Measurements from ENCODE around the gene TMC8. TPM values are rescaled to one million over a fixed set of nuclear protein-coding genes. Genes with fewer than 3 reads are reported as not detected.
"Not testable (repeated sequence)": the region's sequence is repeated elsewhere in the genome, so short reads cannot be mapped to it uniquely, and the experiment has no call there.

The TMC8 gene, protein sequence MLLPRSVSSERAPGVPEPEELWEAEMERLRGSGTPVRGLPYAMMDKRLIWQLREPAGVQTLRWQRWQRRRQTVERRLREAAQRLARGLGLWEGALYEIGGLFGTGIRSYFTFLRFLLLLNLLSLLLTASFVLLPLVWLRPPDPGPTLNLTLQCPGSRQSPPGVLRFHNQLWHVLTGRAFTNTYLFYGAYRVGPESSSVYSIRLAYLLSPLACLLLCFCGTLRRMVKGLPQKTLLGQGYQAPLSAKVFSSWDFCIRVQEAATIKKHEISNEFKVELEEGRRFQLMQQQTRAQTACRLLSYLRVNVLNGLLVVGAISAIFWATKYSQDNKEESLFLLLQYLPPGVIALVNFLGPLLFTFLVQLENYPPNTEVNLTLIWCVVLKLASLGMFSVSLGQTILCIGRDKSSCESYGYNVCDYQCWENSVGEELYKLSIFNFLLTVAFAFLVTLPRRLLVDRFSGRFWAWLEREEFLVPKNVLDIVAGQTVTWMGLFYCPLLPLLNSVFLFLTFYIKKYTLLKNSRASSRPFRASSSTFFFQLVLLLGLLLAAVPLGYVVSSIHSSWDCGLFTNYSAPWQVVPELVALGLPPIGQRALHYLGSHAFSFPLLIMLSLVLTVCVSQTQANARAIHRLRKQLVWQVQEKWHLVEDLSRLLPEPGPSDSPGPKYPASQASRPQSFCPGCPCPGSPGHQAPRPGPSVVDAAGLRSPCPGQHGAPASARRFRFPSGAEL
- 67.1 TPM for polyA plus RNA-seq (2012; ENCODE audit: low read depth, missing spikeins)

DNA sequence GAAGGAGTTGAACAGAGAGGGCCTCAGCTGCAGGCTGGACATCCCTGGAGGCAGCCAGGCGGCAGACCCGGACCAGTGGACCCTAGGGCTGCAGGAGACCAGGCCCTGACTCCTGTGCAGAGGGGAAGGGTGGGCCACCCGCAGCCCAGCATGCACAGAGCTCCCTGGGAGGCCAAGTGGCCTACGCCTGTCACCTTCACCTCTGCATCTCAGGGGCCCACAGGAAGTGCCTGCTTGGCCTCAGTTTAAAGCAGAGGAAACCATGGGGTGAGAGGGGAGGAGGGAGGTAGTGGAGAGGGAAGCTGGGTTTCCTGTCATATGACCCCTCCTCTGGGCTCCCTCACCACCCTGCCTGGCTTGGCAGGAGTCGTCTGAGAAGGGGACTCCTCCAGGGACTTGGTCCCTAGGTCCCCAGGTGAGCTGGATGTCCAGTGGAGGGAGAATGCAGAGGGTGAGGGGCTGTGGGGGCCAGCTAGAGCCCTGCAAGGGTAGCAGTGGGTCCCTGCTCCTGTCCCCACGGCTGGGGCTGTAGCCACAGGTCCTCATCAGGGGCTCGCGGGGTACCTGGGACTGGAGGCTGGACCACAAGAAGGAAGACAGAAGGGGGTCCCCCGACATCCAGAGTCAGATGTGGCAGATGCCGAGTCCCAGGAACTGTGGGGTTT lies at the start of gene TMC8:
TMC8 (plus strand) TSS at position 335 of the 665 bp plus-strand sequence. CDS start 818 bp downstream, outside the sequence.
- peak; percentile 90 for FAIRE-seq
- peak; percentile 53; the same call in 1 of the 2 replicates for TF ChIP-seq POLR2AphosphoS5 (IDR thresholded peaks at IDR 0.05; ENCODE audit: low read depth, low read length)
- no peak for TF ChIP-seq PAX5 (IDR thresholded peaks at IDR 0.05; ENCODE audit: insufficient read depth, low read length, severe bottlenecking)
- TF ChIP-seq SPI1 (IDR thresholded peaks at IDR 0.05; ENCODE audit: low read depth, low read length) = peak; percentile 58; the same call in 1 of the 2 replicates
- TF ChIP-seq TAF1 (IDR thresholded peaks at IDR 0.05; ENCODE audit: low read depth, low read length) = 0 out of 2 replicates have a peak, but pooled peaks have one; percentile 30
- peak; percentile 29; the same call in 1 of the 2 replicates for TF ChIP-seq POLR2A (IDR thresholded peaks at IDR 0.05; ENCODE audit: low read depth, low read length)
- no peak for TF ChIP-seq POU2F2 (IDR thresholded peaks at IDR 0.05; ENCODE audit: low read depth, low read length)
- no peak for DNase-seq (ENCODE audit: insufficient read length, low spot score)

DNA sequence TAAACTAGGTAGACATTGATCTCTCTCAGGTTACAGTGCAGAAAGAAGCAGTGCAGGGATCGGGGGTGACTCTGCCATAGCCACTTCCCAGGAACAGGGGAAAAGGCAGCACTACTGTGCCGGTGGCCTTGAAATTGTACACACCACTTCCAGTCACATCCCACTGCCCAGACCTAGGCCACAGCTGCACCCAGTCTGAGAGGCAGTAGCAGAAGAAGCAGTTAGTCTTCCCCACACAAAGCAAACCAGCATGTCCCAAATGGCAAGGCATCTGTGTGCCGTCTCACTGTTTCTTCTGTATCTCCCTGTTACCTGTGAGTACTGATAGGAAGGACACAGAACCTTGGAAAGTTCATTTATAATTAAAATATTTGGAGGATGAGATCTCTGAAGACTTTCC lies 49.0 kb upstream of the TMC8 start:
- no peak for TF ChIP-seq SPI1 (IDR thresholded peaks at IDR 0.05; ENCODE audit: low read depth, low read length)
- no peak for TF ChIP-seq TAF1 (IDR thresholded peaks at IDR 0.05; ENCODE audit: low read depth, low read length)
- no peak for TF ChIP-seq PAX5 (IDR thresholded peaks at IDR 0.05; ENCODE audit: insufficient read depth, low read length, severe bottlenecking)
- TF ChIP-seq POLR2AphosphoS5 (IDR thresholded peaks at IDR 0.05; ENCODE audit: low read depth, low read length) = no peak
- no peak for TF ChIP-seq POU2F2 (IDR thresholded peaks at IDR 0.05; ENCODE audit: low read depth, low read length)
- TF ChIP-seq POLR2A (IDR thresholded peaks at IDR 0.05; ENCODE audit: low read depth, low read length) = no peak
- DNase-seq (ENCODE audit: insufficient read length, low spot score) = no peak
- FAIRE-seq = no peak

DNA sequence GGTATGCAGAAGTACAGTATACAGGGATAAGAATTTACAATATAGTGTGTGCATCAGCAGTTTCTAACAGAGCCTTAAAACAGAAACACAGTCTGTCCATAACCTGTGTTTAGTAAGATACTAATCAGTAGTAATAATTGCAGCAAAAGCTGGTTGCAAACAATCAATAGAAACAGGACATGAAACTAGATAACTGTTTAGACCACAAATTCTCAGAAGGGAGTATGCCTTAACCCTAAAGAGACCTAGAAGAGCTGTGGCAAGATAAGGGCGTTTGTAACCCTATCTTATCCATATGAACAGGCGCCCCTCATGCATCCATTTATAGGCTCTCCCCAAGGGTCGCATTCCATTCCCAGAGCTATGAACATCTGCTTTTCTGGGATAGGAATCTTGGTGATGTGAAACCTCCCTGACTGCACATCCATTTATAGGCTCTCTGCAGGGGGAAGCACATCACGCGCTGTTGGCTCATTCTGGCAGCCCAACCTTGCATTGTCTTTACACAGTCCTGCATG lies 48.2 kb upstream of the TMC8 start:
- FAIRE-seq; DNase-seq (ENCODE audit: insufficient read length, low spot score): not testable (repeated sequence)

DNA sequence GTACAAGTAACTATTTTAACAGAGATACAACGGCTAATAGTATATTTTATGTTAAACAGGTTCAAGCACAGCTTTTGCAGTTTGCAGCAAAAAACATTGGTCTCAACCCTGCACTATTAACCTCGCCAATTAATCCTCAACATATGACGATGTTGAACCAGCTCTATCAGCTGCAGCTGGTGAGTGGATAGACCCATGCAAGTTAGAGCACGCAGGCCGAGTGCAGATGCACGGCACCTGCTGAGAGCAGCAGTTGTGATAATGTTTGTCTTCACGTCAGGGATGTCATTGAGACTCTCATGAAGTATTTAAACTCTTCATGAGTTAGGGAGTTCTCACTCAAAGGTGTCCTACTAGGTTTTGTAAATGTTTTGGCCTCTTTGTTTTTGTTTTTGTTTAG lies 47.6 kb upstream of the TMC8 start:
- no peak for DNase-seq (ENCODE audit: insufficient read length, low spot score)
- TF ChIP-seq POLR2A (IDR thresholded peaks at IDR 0.05; ENCODE audit: low read depth, low read length) (no peak), TAF1 (IDR thresholded peaks at IDR 0.05; ENCODE audit: low read depth, low read length) (no peak), POLR2AphosphoS5 (IDR thresholded peaks at IDR 0.05; ENCODE audit: low read depth, low read length) (no peak), PAX5 (IDR thresholded peaks at IDR 0.05; ENCODE audit: insufficient read depth, low read length, severe bottlenecking) (no peak), POU2F2 (IDR thresholded peaks at IDR 0.05; ENCODE audit: low read depth, low read length) (no peak), SPI1 (IDR thresholded peaks at IDR 0.05; ENCODE audit: low read depth, low read length) (no peak)

DNA sequence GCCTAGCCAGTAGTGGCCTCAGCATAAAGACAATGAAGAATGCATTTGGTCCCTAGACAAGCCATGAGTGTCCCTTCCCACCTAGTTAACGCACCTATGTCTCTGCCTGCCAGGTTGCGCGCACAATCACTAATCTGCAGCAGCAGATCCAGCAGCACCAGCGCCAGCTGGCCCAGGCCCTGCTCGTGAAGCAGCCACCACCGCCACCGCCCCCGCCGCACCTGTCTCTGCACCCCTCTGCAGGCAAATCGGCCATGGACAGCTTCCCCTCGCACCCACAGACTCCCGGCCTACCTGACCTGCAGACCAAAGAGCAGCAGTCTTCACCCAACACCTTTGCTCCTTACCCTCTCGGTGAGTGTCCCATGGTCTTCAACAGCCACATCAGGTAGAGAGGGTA lies 43.8 kb upstream of the TMC8 start:
- TF ChIP-seq POU2F2 (IDR thresholded peaks at IDR 0.05; ENCODE audit: low read depth, low read length) = no peak
- no peak for TF ChIP-seq SPI1 (IDR thresholded peaks at IDR 0.05; ENCODE audit: low read depth, low read length)
- no peak for TF ChIP-seq TAF1 (IDR thresholded peaks at IDR 0.05; ENCODE audit: low read depth, low read length)
- TF ChIP-seq POLR2A (IDR thresholded peaks at IDR 0.05; ENCODE audit: low read depth, low read length) = no peak
- TF ChIP-seq POLR2AphosphoS5 (IDR thresholded peaks at IDR 0.05; ENCODE audit: low read depth, low read length) = no peak
- TF ChIP-seq PAX5 (IDR thresholded peaks at IDR 0.05; ENCODE audit: insufficient read depth, low read length, severe bottlenecking) = no peak
- DNase-seq (ENCODE audit: insufficient read length, low spot score) (no peak), FAIRE-seq (no peak)

More for the DNA sequence above, 47.6 kb upstream of the TMC8 start:
- FAIRE-seq = no peak

DNA sequence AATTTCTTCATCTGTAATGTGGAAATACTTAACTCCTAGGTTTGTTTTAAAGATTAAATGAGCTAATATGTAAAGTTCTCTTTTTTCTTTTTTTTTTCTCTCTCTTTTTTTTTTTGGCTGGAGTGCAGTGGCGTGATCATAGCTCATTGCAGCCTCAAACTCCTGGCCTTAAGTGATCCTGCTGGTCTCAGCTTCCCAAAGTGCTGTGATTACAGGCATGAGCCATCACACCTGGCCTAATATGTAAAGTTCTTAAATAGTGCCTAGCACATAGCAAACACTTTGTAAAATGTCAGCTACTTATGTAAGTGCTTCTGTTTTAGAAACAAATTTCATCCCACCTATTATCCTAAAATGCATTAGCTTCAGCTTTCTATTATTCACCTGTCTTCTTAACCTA lies 42.0 kb upstream of the TMC8 start:
- FAIRE-seq = no peak
- TF ChIP-seq POLR2AphosphoS5 (IDR thresholded peaks at IDR 0.05; ENCODE audit: low read depth, low read length) (no peak), POLR2A (IDR thresholded peaks at IDR 0.05; ENCODE audit: low read depth, low read length) (no peak), POU2F2 (IDR thresholded peaks at IDR 0.05; ENCODE audit: low read depth, low read length) (no peak), PAX5 (IDR thresholded peaks at IDR 0.05; ENCODE audit: insufficient read depth, low read length, severe bottlenecking) (no peak), SPI1 (IDR thresholded peaks at IDR 0.05; ENCODE audit: low read depth, low read length) (no peak), TAF1 (IDR thresholded peaks at IDR 0.05; ENCODE audit: low read depth, low read length) (no peak)
- DNase-seq (ENCODE audit: insufficient read length, low spot score) = no peak

DNA sequence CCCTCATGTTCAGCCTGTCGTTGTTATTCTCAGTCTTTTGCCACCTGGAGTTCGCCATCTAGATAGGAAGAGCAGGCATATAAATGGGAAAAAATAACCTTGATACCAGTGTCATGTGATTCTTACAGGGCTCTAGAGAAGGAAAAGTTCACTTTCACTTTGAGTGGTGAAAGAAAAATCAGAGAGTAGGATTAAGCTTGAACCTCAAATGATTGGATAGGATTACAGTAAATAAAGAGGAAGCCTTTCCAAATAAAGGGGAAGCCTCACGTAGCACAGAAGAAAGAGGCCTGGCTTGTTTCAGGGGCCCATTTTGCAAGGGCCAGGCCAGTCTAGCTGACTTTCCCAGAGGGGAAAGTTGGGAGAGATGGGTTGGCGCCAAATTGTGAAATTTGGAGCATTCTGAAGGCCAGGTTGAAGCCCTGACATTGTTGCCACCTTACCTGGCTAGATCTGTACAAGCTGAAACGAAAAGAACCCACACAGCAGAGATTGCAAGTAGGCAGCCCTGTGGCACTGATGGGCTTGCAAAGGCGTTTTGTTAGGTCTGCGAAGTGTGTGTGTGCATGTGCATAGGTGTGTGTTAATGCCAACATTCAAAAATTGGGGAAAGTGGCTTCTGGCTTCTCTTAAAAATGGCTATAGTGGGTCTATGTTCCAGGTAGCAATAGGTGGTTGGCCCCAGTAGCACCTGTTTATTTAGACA lies 40.8 kb upstream of the TMC8 start:
- no peak for DNase-seq (ENCODE audit: insufficient read length, low spot score)
- FAIRE-seq = no peak
- TF ChIP-seq PAX5 (IDR thresholded peaks at IDR 0.05; ENCODE audit: insufficient read depth, low read length, severe bottlenecking) (no peak), POLR2A (IDR thresholded peaks at IDR 0.05; ENCODE audit: low read depth, low read length) (no peak), POLR2AphosphoS5 (IDR thresholded peaks at IDR 0.05; ENCODE audit: low read depth, low read length) (no peak), POU2F2 (IDR thresholded peaks at IDR 0.05; ENCODE audit: low read depth, low read length) (no peak), TAF1 (IDR thresholded peaks at IDR 0.05; ENCODE audit: low read depth, low read length) (no peak), SPI1 (IDR thresholded peaks at IDR 0.05; ENCODE audit: low read depth, low read length) (no peak)

DNA sequence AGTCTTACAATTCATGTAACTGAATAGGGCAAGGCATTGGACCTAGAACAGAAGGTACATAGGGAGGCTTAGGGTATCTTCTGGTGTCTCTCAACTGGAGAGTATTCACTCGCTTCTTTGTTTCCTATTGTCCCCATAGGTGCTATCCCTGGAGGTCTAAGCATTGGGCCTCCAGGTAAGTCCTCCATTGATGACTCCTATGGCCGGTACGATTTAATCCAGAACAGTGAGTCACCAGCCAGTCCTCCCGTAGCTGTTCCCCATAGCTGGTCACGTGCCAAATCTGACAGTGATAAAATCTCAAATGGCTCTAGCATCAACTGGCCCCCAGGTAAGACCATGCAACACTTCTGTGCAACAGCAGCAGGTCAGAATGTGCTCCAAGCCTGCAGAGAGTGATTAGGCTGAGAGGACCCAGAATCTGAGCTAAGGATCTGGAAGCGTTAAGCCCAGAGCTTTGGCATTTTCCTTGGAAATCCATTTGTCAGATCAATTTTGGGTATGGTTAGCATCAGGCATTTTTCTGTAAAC lies 37.7 kb upstream of the TMC8 start:
- FAIRE-seq (no peak), DNase-seq (ENCODE audit: insufficient read length, low spot score) (no peak)
- TF ChIP-seq PAX5 (IDR thresholded peaks at IDR 0.05; ENCODE audit: insufficient read depth, low read length, severe bottlenecking) (no peak), POU2F2 (IDR thresholded peaks at IDR 0.05; ENCODE audit: low read depth, low read length) (no peak), TAF1 (IDR thresholded peaks at IDR 0.05; ENCODE audit: low read depth, low read length) (no peak), SPI1 (IDR thresholded peaks at IDR 0.05; ENCODE audit: low read depth, low read length) (no peak), POLR2AphosphoS5 (IDR thresholded peaks at IDR 0.05; ENCODE audit: low read depth, low read length) (no peak), POLR2A (IDR thresholded peaks at IDR 0.05; ENCODE audit: low read depth, low read length) (no peak)

Data from GM12891 (cell line).